NCI-H510A treated with DMSO at 0.1 percent for 48 hours (cell line): ENCODE data around the gene MRM3.
"Not testable (repeated sequence)": the region's sequence is repeated elsewhere in the genome, so short reads cannot be mapped to it uniquely, and the experiment has no call there.

Experiments used
- DNase-seq: peaks from one replicate; lab custom pipeline; 2025; lab: John Stamatoyannopoulos, UW

MRM3 gene

GRCh38 chr17:826778-827177, 44.6 kb downstream of the MRM3 start:
- no peak for DNase-seq

DNA sequence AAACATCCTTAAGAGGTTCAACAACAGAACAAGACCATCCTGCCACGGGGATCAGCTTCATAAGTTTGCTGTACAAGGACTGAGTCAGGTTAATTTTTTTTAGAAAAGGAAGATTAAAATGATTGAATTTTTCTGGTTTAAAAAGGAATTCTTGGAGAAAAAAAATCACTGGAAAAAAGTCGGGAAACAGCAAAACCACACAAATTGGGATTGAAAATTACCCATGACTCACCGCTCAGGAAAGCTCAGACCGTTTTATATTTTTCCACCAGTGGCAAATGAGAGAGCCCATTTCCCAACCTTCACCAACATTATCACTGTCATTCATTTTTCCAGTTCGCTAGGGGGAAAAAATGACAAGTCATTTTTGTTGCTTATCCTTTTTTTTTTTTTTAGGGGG, 46.6 kb downstream of the MRM3 start:
- DNase-seq = no peak

DNA sequence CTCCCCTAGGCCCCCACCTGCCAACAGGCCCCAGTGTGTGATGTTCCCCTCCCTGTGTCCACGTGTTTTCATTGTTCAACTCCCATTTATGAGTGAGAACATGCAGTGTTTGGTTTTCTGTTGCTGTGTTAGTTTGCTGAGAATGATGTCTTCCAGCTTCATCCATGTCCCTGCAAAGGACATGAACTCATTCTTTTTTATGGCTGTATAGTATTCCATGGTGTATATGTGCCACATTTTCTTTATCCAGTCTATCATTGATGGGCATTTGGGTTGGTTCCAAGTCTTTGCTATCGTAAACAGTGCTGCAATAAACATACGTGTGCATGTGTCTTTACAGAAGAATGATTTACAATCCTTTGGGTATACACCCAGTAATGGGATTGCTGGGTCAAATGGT, 47.5 kb downstream of the MRM3 start:
- DNase-seq = not testable (repeated sequence)

- no peak for DNase-seq
Observed at GRCh38 chr17:830381-830780, 48.2 kb downstream of the MRM3 start.

GRCh38 chr17:830950-831349, 48.8 kb downstream of the MRM3 start:
- DNase-seq = no peak

DNA sequence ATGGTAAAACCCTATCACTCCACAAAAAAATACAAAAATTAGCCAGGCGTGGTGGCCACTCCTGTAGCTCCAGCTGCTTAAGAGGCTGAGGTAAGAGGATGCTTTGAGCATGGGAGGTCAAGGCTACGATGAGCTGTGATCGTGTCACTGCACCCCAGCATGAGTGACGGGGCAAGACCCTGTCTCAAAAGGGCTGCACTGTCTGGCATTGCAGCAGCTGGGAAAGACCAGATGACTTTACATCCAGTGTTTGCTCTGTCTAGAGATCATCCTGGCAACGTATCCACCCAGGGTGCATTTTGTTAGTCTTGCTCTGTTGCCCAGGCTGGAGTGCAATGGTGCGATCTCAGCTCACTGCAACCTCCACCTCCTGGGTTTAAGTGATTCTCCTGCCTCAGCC, 52.0 kb downstream of the MRM3 start:
- no peak for DNase-seq

- DNase-seq = no peak
Observed at GRCh38 chr17:835263-835662, 53.1 kb downstream of the MRM3 start.

- DNase-seq = not testable (repeated sequence)
Observed at GRCh38 chr17:835721-836120, 53.6 kb downstream of the MRM3 start.

GRCh38 chr17:836151-836550, 54.0 kb downstream of the MRM3 start:
- DNase-seq = no peak

DNA sequence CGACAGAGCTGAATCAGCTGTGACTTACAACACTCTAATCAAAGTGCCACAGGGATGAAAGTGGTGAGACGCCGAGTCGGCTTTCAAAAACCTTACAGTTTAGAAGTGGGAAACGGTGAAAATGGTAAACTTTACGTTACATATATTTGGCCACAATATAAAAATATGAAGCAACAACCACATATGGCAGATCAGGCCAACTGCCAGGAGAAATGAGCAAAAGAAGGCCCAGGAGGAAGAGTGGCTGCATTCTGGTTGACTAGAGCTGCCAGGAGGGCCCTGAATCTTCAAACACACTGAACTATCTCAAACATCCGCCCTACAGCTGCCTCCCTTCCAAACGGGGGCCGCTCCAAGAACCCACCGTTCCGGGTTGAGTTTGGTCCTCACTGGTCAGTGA, 56.3 kb downstream of the MRM3 start:
- no peak for DNase-seq

- no peak for DNase-seq
Observed at GRCh38 chr17:841313-841712, 59.2 kb downstream of the MRM3 start.
